Measurements from ENCODE around the gene CASQ2. TPM values are rescaled to one million over a fixed set of nuclear protein-coding genes. Genes with fewer than 3 reads are reported as not detected.

Gene CASQ2
- total and polyA plus RNA-seq, 10 of the 15 experiments (the other 5 are each of a cell fraction or from before 2014, with no cell fraction given), result not detected

DNA sequence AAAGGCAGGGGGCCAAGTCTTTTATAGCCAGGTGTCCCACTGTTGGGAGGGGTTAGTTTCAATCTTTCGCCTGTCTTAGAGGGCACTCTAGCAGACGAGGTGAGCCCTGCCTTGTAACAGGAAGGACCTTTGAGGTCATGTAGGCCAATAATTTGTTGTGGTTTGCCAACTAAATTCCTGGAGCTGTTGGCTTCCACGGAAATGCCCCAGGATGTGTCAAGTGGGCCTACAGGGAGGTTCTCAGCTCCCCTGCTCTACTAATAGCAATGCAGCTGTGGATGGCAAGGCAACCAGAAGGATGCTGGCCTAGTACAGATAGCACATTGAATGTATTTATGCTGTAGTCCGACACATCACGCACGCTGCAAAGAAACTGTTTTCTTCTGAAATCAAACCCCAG is 22.3 kb upstream of the CASQ2 start (continued):
- TF ChIP-seq, protein P1, sequence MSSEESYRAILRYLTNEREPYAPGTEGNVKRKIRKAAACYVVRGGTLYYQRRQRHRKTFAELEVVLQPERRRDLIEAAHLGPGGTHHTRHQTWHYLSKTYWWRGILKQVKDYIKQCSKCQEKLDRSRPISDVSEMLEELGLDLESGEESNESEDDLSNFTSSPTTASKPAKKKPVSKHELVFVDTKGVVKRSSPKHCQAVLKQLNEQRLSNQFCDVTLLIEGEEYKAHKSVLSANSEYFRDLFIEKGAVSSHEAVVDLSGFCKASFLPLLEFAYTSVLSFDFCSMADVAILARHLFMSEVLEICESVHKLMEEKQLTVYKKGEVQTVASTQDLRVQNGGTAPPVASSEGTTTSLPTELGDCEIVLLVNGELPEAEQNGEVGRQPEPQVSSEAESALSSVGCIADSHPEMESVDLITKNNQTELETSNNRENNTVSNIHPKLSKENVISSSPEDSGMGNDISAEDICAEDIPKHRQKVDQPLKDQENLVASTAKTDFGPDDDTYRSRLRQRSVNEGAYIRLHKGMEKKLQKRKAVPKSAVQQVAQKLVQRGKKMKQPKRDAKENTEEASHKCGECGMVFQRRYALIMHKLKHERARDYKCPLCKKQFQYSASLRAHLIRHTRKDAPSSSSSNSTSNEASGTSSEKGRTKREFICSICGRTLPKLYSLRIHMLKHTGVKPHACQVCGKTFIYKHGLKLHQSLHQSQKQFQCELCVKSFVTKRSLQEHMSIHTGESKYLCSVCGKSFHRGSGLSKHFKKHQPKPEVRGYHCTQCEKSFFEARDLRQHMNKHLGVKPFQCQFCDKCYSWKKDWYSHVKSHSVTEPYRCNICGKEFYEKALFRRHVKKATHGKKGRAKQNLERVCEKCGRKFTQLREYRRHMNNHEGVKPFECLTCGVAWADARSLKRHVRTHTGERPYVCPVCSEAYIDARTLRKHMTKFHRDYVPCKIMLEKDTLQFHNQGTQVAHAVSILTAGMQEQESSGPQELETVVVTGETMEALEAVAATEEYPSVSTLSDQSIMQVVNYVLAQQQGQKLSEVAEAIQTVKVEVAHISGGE (CRISPR knock-in tag; IDR thresholded peaks at IDR 0.05), result no peak

DNA sequence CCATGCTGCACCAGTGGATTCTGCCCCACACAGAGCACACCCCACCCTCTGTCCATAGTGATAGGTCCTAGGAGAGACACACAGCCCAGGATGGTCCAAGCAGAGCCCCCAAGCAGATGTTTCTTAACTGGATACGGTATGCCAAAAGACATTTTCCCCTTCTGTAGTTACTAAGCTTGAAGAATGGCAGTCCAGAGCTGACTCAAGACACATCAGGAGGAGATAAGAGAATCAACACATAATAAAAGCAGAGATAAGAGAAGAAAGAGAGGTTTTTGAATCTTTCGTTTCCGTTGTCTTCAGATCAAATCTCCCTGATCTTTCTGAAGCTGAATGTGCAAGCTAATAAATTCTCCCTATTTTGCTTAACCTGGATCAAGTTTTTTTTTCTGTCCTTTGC is 21.8 kb upstream of the CASQ2 start:
- POLR2A ChIA-PET, result no interaction called here
- Histone ChIP-seq H3K9me3 (replicated peaks; ENCODE audit: control insufficient read depth, insufficient read depth, low read length) (no peaks in the 10 kb centered on the region), H2AFZ (ENCODE audit: control insufficient read depth, low read depth, low read length) (no peak overlapping the region), H3K79me2 (ENCODE audit: control insufficient read depth, insufficient read depth, low read length) (no peaks in the 10 kb centered on the region), H3K27ac (ENCODE audit: control insufficient read depth, insufficient read depth) (no peak overlapping the region), H3K4me2 (ENCODE audit: control insufficient read depth, insufficient read depth) (no peak overlapping the region), H3K36me3 (ENCODE audit: control insufficient read depth in 2 of 2, insufficient read depth in 2 of 2, low read length in 1 of 2) (no peaks in the 10 kb centered on the region), H3K4me1 (ENCODE audit: control insufficient read depth, insufficient read depth, low read length) (no peaks in the 10 kb centered on the region), H3K27me3 (replicated peaks in 1 of 2; ENCODE audit: control insufficient read depth in 2 of 2, insufficient read depth in 2 of 2, low read length in 1 of 2) (peaks cover 0 to 2% of the 10 kb centered on the region in 2 experiments; a peak in 1 of 4 replicates), H3K4me3 (no peak overlapping the region), H4K20me1 (ENCODE audit: control insufficient read depth, insufficient read depth) (no peaks in the 10 kb centered on the region), H3K9ac (ENCODE audit: control insufficient read depth, insufficient read depth, low read length) (no peak overlapping the region)
- FAIRE-seq (no peak), ATAC-seq (no peak), DNase-seq (ENCODE audit: low read depth, low spot score) (no peak)
- SMC1A ChIA-PET (ENCODE audit: uncharacterized antibody, unreplicated experiment), result no interaction called here
- intact Hi-C loops (cut with micrococcal nuclease; ENCODE audit: unreplicated experiment), result no loop called here
- BruUV-seq (replicated peaks), result no TSS peak
- CTCF ChIA-PET, result no interaction called here
- 72% methylated on average over 3 of the region's 3 CpGs for WGBS (ENCODE audit: insufficient coverage, insufficient replicate concordance, low lambda C conversion rate, missing lambda C conversion rate)
- RAD21 ChIA-PET (ENCODE audit: unreplicated experiment), result no interaction called here
- in situ Hi-C loops (cut with MboI), result no loop called here
- TF ChIP-seq CBFB (IDR thresholded peaks at IDR 0.05; ENCODE audit: low read depth) (no peak), SMC3 (IDR thresholded peaks at IDR 0.05; ENCODE audit: borderline replicate concordance, low read length) (no peak), RELA (IDR thresholded peaks at IDR 0.05; ENCODE audit: borderline replicate concordance, partially characterized antibody) (no peak), LARP7 (IDR thresholded peaks at IDR 0.05) (no peak), IKZF2 (IDR thresholded peaks at IDR 0.05) (no peak), TBL1XR1 (IDR thresholded peaks at IDR 0.05; ENCODE audit: low read depth, low read length) (no peak), FOXK2 (IDR thresholded peaks at IDR 0.05) (no peak), BCL11A (IDR thresholded peaks at IDR 0.05; ENCODE audit: low read depth, low read length) (no peak), HDGF (IDR thresholded peaks at IDR 0.05) (no peak)
- TF ChIP-seq, protein P2, sequence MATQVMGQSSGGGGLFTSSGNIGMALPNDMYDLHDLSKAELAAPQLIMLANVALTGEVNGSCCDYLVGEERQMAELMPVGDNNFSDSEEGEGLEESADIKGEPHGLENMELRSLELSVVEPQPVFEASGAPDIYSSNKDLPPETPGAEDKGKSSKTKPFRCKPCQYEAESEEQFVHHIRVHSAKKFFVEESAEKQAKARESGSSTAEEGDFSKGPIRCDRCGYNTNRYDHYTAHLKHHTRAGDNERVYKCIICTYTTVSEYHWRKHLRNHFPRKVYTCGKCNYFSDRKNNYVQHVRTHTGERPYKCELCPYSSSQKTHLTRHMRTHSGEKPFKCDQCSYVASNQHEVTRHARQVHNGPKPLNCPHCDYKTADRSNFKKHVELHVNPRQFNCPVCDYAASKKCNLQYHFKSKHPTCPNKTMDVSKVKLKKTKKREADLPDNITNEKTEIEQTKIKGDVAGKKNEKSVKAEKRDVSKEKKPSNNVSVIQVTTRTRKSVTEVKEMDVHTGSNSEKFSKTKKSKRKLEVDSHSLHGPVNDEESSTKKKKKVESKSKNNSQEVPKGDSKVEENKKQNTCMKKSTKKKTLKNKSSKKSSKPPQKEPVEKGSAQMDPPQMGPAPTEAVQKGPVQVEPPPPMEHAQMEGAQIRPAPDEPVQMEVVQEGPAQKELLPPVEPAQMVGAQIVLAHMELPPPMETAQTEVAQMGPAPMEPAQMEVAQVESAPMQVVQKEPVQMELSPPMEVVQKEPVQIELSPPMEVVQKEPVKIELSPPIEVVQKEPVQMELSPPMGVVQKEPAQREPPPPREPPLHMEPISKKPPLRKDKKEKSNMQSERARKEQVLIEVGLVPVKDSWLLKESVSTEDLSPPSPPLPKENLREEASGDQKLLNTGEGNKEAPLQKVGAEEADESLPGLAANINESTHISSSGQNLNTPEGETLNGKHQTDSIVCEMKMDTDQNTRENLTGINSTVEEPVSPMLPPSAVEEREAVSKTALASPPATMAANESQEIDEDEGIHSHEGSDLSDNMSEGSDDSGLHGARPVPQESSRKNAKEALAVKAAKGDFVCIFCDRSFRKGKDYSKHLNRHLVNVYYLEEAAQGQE (IDR thresholded peaks at IDR 0.05; ENCODE audit: low read depth, low read length), result no peak
- TF ChIP-seq, protein P3, sequence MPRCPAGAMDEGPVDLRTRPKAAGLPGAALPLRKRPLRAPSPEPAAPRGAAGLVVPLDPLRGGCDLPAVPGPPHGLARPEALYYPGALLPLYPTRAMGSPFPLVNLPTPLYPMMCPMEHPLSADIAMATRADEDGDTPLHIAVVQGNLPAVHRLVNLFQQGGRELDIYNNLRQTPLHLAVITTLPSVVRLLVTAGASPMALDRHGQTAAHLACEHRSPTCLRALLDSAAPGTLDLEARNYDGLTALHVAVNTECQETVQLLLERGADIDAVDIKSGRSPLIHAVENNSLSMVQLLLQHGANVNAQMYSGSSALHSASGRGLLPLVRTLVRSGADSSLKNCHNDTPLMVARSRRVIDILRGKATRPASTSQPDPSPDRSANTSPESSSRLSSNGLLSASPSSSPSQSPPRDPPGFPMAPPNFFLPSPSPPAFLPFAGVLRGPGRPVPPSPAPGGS (IDR thresholded peaks at IDR 0.05; ENCODE audit: borderline replicate concordance, insufficient read depth, low read depth, low read length, poor library complexity, severe bottlenecking), result no peak
